H9 (cell line): ENCODE measurements around the gene KRT36. TPM values are rescaled to one million over a fixed set of nuclear protein-coding genes. Genes with fewer than 3 reads are reported as not detected.

Experiments used
- DNase-seq: peaks from one replicate; pipeline ENCODE4 v3.0.0-alpha.2; 2017
- H2AFZ ChIP-seq: one replicate; pipeline ENCODE4 v1.6.1; 2013; ENCODE audit warnings: mild to moderate bottlenecking, low read length, control low read depth, moderate library complexity
- H2AK5ac ChIP-seq: 2 replicates; pipeline ENCODE4 v1.6.1; 2013; ENCODE audit warnings: low read length, control low read depth, mixed read lengths; ENCODE audit not compliant: insufficient read length
- H2BK120ac ChIP-seq: one replicate; pipeline ENCODE4 v1.6.1; 2013; ENCODE audit warnings: low read depth, mild to moderate bottlenecking, low read length, control low read depth, inconsistent platforms; ENCODE audit not compliant: poor library complexity, severe bottlenecking
- H2BK12ac ChIP-seq: 2 replicates; pipeline ENCODE4 v1.6.1; 2013; ENCODE audit warnings: low read length, control low read depth, mixed read lengths, low read depth; ENCODE audit not compliant: insufficient read length
- H2BK15ac ChIP-seq: 2 replicates; pipeline ENCODE4 v1.6.1; 2013; ENCODE audit warnings: low read depth, low read length, control low read depth
- H2BK20ac ChIP-seq: one replicate; pipeline ENCODE4 v1.6.1; 2013; ENCODE audit warnings: low read depth, mild to moderate bottlenecking, low read length, control low read depth, inconsistent platforms; ENCODE audit not compliant: poor library complexity, severe bottlenecking
- H2BK5ac ChIP-seq: 2 replicates; pipeline ENCODE4 v1.6.1; 2013; ENCODE audit warnings: low read length, control low read depth, mixed read lengths; ENCODE audit not compliant: insufficient read length
- H3K14ac ChIP-seq: 2 replicates; pipeline ENCODE4 v1.6.1; 2013; ENCODE audit warnings: low read length, control low read depth; ENCODE audit not compliant: insufficient read depth
- H3K18ac ChIP-seq: 2 replicates; pipeline ENCODE4 v1.6.1; 2013; ENCODE audit warnings: low read depth, mild to moderate bottlenecking, mixed read lengths, low read length, control low read depth; ENCODE audit not compliant: insufficient read length
- H3K23ac ChIP-seq: 2 replicates; pipeline ENCODE4 v1.6.1; 2013; ENCODE audit warnings: low read length, control low read depth, mixed read lengths, low read depth; ENCODE audit not compliant: insufficient read length
- H3K23me2 ChIP-seq: 2 replicates; pipeline ENCODE4 v1.6.1; 2013; ENCODE audit warnings: low read depth, mild to moderate bottlenecking, mixed read lengths, low read length, control low read depth; ENCODE audit not compliant: insufficient read length, poor library complexity, severe bottlenecking
- H3K27ac ChIP-seq: 2 replicates; pipeline ENCODE4 v1.5.1; 2013; ENCODE audit warnings: low read length, control low read depth, mixed read lengths, low read depth; ENCODE audit not compliant: insufficient read length
- H3K27me3 ChIP-seq: 2 replicates; pipeline ENCODE4 v1.6.1; 2013; ENCODE audit warnings: low read length, control low read depth, inconsistent platforms; ENCODE audit not compliant: insufficient read depth
- H3K4ac ChIP-seq: 2 replicates; pipeline ENCODE4 v1.6.1; 2013; ENCODE audit warnings: low read depth, mild to moderate bottlenecking, control low read depth, inconsistent platforms, low read length, moderate library complexity
- H3K4me1 ChIP-seq: 2 replicates; pipeline ENCODE4 v1.6.1; 2013; ENCODE audit warnings: low read length, control low read depth, inconsistent platforms; ENCODE audit not compliant: insufficient read depth
- H3K4me2 ChIP-seq: 2 replicates; pipeline ENCODE4 v1.6.1; 2013; ENCODE audit warnings: low read length, control low read depth, mixed read lengths; ENCODE audit not compliant: insufficient read length, insufficient read depth
- H3K56ac ChIP-seq: 2 replicates; pipeline ENCODE4 v1.6.1; 2013; ENCODE audit warnings: low read depth, mild to moderate bottlenecking, mixed read lengths, low read length, control low read depth; ENCODE audit not compliant: insufficient read length
- H3K79me1 ChIP-seq: 2 replicates; pipeline ENCODE4 v1.6.1; 2013; ENCODE audit warnings: low read depth, mild to moderate bottlenecking, moderate library complexity, low read length, control low read depth, inconsistent platforms; ENCODE audit not compliant: insufficient read depth, poor library complexity, severe bottlenecking
- H3K79me2 ChIP-seq: 2 replicates; pipeline ENCODE4 v1.6.1; 2013; ENCODE audit warnings: low read length, control low read depth, inconsistent platforms; ENCODE audit not compliant: insufficient read depth
- H3K9ac ChIP-seq: 2 replicates; pipeline ENCODE4 v1.6.1; 2013; ENCODE audit warnings: low read length, control low read depth, mixed read lengths; ENCODE audit not compliant: insufficient read length; ENCODE audit errors: extremely low read depth
- H3K9me3 ChIP-seq: one replicate; pipeline ENCODE4 v1.6.1; 2013; ENCODE audit warnings: low read depth, low read length, inconsistent platforms; ENCODE audit not compliant: control insufficient read depth
- H3T11ph ChIP-seq: one replicate; pipeline ENCODE4 v1.6.1; 2013; ENCODE audit warnings: mild to moderate bottlenecking, low read length, control low read depth, inconsistent platforms
- H4K20me1 ChIP-seq: one replicate; pipeline ENCODE4 v1.6.1; 2013; ENCODE audit not compliant: control insufficient read depth, insufficient read length, insufficient read depth
- H4K5ac ChIP-seq: 2 replicates; pipeline ENCODE4 v1.6.1; 2013; ENCODE audit warnings: low read depth, mild to moderate bottlenecking, mixed read lengths, low read length, control low read depth; ENCODE audit not compliant: insufficient read length
- H4K8ac ChIP-seq: replicated peaks from 2 replicates; pipeline ENCODE4 v1.6.1; 2013; ENCODE audit warnings: low read length, control low read depth, mixed read lengths, low read depth; ENCODE audit not compliant: insufficient read length
- H4K91ac ChIP-seq: 2 replicates; pipeline ENCODE4 v1.6.1; 2013; ENCODE audit warnings: low read depth, mild to moderate bottlenecking, moderate library complexity, mixed read lengths, low read length, control low read depth; ENCODE audit not compliant: insufficient read length
- H3K27ac Mint-ChIP-seq, 3 experiments: 2 replicates in 2 of 3; 3 replicates in 1 of 3; pipeline ENCODE4 v1.8.0; 2020 to 2021; ENCODE audit warnings: mixed read lengths in 3 of 3, mild to moderate bottlenecking in 1 of 3, moderate library complexity in 1 of 3
- H3K27me3 Mint-ChIP-seq: 2 replicates; pipeline ENCODE4 v1.8.0; 2021; ENCODE audit warnings: low read depth, mild to moderate bottlenecking, moderate library complexity, mixed read lengths
- H3K36me3 Mint-ChIP-seq, 3 experiments: 2 replicates in 2 of 3; 3 replicates in 1 of 3; pipeline ENCODE4 v1.8.0; 2020 to 2021; ENCODE audit warnings: low read depth in 3 of 3, mixed read lengths in 3 of 3; ENCODE audit not compliant: insufficient read depth in 1 of 3
- H3K4me1 Mint-ChIP-seq, 2 experiments: 2 replicates each; pipeline ENCODE4 v1.8.0; 2020; ENCODE audit warnings: mixed read lengths in 2 of 2
- H3K4me3 Mint-ChIP-seq, 2 experiments: 2 replicates in 1 of 2; 3 replicates in 1 of 2; pipeline ENCODE4 v1.8.0; 2020 to 2021; ENCODE audit warnings: mild to moderate bottlenecking in 2 of 2, mixed read lengths in 2 of 2, moderate library complexity in 1 of 2
- H3K9me3 Mint-ChIP-seq, 2 experiments: 2 replicates in 1 of 2; 3 replicates in 1 of 2; pipeline ENCODE4 v1.8.0; 2020; ENCODE audit warnings: mild to moderate bottlenecking in 2 of 2, mixed read lengths in 2 of 2, moderate library complexity in 1 of 2
- WGBS: extraction: QIAGEN DNeasy Blood & Tissue Kit; methylation state at CpG from one replicate; pipeline ENCODE4 v1.1.7; 2013; ENCODE audit warnings: missing lambda C conversion rate, low lambda C conversion rate, mixed read lengths; ENCODE audit not compliant: insufficient read length; ENCODE audit errors: extremely low coverage; 5-methylcytosine and 5-hydroxymethylcytosine counted together
- total RNA-seq: library from RNA; stranded (reverse); gene quantifications from 2 replicates; pipeline ENCODE4 v1.2.1, GENCODE V29; 2021
- TF ChIP-seq, protein P1 (sequence below): fragments of 200-600 bp; sonication (generic); conservative IDR thresholded peaks from 3 replicates; pipeline ENCODE4 v1.8.0; 2021; ENCODE audit warnings: antibody characterized with exemption, mild to moderate bottlenecking

Gene KRT36
- total RNA-seq, 1 experiment from 2014 or later = not detected

DNA sequence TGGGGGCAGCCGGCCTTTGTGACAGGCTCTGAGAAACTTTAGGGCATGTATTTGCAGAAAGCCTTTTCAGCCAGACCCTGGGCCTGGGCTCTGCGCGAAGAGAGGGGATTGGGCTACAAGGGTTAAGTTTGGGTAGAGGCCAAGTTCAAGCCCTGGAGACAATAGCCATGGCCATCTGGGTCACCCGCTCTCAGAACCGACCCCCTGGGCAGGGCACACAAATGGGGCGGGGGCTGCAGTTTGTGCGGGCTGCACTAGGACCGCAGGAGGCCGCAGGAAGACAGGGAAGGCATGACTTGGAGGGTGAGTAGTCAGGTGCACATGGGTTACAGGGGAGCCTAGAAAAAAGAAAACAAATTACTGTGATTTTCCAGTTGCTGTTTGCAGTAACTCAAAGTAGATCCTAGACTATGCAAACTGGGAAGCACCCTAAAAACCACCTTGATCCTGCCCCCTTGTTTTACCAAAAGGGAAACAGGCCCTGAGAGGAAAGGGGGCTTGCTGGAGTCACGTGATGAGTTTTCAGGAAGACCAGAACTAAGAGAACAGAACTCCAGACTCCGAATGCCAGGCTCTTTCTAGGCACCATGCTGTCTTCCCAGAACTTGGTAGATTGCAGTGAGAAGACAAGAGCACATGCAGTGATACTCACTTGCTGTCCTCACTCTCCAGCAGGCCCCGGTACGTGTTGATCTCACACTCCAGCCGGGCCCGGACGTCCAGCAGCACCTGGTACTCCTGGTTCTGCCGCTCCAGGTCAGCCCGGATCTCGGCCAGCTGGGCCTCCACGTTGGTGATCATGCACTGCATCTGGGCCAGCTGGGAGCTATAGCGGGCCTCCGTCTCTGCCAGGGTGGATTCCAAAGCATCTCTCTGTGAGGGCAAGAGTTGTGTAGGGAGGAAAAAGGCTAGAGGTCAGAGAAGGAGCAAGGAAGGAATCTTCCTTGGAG lies 12.6 kb downstream of the KRT36 start:
- H2BK15ac ChIP-seq = no peak overlapping the region
- Mint-ChIP-seq H3K4me1 (no peaks in the 10 kb centered on the region), H3K9me3 (peaks cover 0 to 2% of the 10 kb centered on the region in 2 experiments; a peak in 2 of 5 replicates), H3K36me3 (no peaks in the 10 kb centered on the region; a peak in 1 of 7 replicates), H3K27ac (no peak overlapping the region), H3K4me3 (no peak overlapping the region), H3K27me3 (peaks cover 3% of the 10 kb centered on the region)
- H2BK5ac ChIP-seq = no peak overlapping the region
- H2BK120ac ChIP-seq = no peak overlapping the region
- H4K91ac ChIP-seq = no peak overlapping the region
- DNase-seq = no peak
- H3T11ph ChIP-seq = no peak overlapping the region
- no peaks in the 10 kb centered on the region for H3K79me1 ChIP-seq
- H2BK20ac ChIP-seq = no peak overlapping the region
- no peaks in the 10 kb centered on the region for H4K20me1 ChIP-seq
- H3K23ac ChIP-seq = no peak overlapping the region
- H3K9ac ChIP-seq = no peak overlapping the region
- H3K27me3 ChIP-seq = no peaks in the 10 kb centered on the region
- no peaks in the 10 kb centered on the region for H3K9me3 ChIP-seq
- H3K18ac ChIP-seq = no peak overlapping the region
- no peak overlapping the region for H4K5ac ChIP-seq
- H2BK12ac ChIP-seq = no peak overlapping the region
- TF ChIP-seq, protein P1, sequence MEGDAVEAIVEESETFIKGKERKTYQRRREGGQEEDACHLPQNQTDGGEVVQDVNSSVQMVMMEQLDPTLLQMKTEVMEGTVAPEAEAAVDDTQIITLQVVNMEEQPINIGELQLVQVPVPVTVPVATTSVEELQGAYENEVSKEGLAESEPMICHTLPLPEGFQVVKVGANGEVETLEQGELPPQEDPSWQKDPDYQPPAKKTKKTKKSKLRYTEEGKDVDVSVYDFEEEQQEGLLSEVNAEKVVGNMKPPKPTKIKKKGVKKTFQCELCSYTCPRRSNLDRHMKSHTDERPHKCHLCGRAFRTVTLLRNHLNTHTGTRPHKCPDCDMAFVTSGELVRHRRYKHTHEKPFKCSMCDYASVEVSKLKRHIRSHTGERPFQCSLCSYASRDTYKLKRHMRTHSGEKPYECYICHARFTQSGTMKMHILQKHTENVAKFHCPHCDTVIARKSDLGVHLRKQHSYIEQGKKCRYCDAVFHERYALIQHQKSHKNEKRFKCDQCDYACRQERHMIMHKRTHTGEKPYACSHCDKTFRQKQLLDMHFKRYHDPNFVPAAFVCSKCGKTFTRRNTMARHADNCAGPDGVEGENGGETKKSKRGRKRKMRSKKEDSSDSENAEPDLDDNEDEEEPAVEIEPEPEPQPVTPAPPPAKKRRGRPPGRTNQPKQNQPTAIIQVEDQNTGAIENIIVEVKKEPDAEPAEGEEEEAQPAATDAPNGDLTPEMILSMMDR = no peak
- no peak overlapping the region for H3K56ac ChIP-seq
- no peak overlapping the region for H3K4ac ChIP-seq
- no peak overlapping the region for H3K27ac ChIP-seq
- H3K79me2 ChIP-seq = no peaks in the 10 kb centered on the region
- no peak overlapping the region for H4K8ac ChIP-seq
- H3K23me2 ChIP-seq = no peaks in the 10 kb centered on the region
- H2AFZ ChIP-seq = no peak overlapping the region
- no peaks in the 10 kb centered on the region for H3K4me1 ChIP-seq
- H3K4me2 ChIP-seq = no peak overlapping the region
- WGBS = no CpG with 5 or more reads among the region's 22 CpGs
- H3K14ac ChIP-seq = no peak overlapping the region
- no peak overlapping the region for H2AK5ac ChIP-seq
